ENCODE results near the gene ARHGEF19.

ARHGEF19 gene

DNA sequence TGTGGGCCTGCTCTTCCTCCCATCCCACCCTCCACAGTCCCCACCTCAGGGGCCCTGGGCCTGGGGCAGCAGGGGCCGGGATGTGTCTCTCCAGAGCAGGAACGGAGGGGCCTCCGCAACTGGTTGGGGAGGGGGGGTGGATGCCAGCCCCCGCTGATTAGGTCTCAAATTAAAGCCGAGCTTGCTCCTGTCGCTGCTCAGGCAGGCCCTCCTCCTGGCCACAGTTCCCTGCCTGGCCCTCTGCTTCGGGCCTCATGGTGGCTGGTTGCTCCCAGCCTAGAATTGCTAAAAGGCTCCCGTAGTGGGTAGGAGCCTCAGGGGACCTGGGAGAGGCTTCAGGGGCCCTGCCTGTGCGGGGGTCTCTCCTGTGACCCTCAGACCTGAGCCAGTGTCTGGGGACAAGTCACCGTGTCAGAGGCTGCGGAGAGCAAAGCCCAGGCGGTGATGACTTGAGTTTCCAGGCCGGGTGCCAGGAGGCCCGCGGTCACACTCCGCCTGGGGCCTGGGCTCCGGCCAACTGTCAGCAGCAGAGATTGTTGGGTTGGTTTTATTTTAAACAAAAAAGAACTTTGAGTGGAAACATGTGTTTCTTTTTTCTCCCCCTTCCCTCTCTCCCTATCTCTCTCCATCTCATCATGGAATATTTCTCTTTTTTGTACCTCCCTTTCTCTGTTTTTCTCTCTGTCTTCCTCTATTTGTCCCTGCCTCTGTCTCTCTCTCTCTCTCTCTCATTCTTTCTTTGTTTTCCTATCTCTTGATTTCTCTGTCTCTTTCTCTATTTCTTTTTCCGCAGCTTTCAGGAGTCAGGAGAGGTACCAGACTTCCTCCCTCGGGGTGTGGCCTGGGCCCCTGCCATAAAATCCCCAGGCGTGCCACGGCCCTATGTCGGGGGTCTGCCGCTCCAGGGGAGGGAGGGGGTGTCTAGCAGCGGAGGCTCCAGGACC, 36.6 kb downstream of the ARHGEF19 start:
- ATAC-seq (ENCODE audit: low read depth) (peak; percentile 15; the same call in 1 of the 3 replicates), DNase-seq (ENCODE audit: low spot score) (no peak)

DNA sequence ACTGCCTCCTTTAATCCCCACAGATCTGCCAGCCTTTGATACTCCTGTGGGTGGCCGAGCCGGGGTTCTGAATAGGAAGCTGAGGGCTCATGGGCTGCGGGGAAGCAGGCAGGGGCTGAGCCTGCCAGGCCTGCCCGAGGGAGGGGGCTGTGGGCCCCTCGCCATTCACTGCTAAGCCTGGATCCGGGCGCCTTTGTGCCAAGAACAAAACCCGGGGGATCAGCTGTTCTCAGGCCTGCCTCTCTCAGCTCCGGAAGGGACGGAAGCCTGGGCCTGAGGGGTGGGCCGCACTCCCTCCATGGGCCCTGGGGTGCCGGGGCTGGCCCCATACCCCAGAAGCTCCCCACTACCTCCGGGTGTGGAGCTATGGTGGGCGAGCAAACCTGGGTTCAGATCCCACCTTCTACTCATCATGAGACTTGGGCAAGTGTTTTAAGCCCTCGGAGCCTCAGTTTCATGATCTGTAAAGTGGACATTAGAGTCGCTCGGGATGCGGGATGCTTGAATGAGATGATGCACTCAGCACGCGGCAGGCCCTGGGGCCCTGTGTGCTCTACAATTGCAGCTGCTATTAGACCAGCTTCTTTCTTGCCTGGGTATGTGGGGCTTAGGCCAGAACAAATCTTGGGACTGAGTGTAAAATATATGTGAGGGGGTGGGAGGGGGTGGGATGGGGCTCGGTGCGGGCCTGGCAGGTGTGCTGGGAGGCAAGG, 37.4 kb downstream of the ARHGEF19 start:
- no peaks in the 10 kb centered on the region for H3K27me3 ChIP-seq (ENCODE audit: insufficient read depth, poor library complexity, severe bottlenecking)
- TF ChIP-seq, protein P1, sequence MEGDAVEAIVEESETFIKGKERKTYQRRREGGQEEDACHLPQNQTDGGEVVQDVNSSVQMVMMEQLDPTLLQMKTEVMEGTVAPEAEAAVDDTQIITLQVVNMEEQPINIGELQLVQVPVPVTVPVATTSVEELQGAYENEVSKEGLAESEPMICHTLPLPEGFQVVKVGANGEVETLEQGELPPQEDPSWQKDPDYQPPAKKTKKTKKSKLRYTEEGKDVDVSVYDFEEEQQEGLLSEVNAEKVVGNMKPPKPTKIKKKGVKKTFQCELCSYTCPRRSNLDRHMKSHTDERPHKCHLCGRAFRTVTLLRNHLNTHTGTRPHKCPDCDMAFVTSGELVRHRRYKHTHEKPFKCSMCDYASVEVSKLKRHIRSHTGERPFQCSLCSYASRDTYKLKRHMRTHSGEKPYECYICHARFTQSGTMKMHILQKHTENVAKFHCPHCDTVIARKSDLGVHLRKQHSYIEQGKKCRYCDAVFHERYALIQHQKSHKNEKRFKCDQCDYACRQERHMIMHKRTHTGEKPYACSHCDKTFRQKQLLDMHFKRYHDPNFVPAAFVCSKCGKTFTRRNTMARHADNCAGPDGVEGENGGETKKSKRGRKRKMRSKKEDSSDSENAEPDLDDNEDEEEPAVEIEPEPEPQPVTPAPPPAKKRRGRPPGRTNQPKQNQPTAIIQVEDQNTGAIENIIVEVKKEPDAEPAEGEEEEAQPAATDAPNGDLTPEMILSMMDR (IDR thresholded peaks at IDR 0.05; ENCODE audit: poor library complexity, severe bottlenecking), result no peak
- H3K4me3 ChIP-seq (ENCODE audit: severe bottlenecking), result no peak overlapping the region
- peak overlapping the region; percentile 98 for H3K27ac ChIP-seq (ENCODE audit: poor library complexity, severe bottlenecking)
- H3K9me3 ChIP-seq (ENCODE audit: severe bottlenecking), result no peaks in the 10 kb centered on the region
- no peaks in the 10 kb centered on the region for H3K36me3 ChIP-seq (ENCODE audit: low read depth)
- no peak for DNase-seq (ENCODE audit: low spot score)
- peaks cover 54% of the 10 kb centered on the region for H3K4me1 ChIP-seq (ENCODE audit: insufficient read depth, poor library complexity, severe bottlenecking)
- no peak for ATAC-seq (ENCODE audit: low read depth)

More for the DNA sequence above, 36.6 kb downstream of the ARHGEF19 start:
- TF ChIP-seq, protein P1 (IDR thresholded peaks at IDR 0.05; ENCODE audit: poor library complexity, severe bottlenecking), result no peak
- peaks cover 54% of the 10 kb centered on the region for H3K4me1 ChIP-seq (ENCODE audit: insufficient read depth, poor library complexity, severe bottlenecking)
- H3K9me3 ChIP-seq (ENCODE audit: severe bottlenecking), result no peaks in the 10 kb centered on the region
- no peaks in the 10 kb centered on the region for H3K27me3 ChIP-seq (ENCODE audit: insufficient read depth, poor library complexity, severe bottlenecking)
- H3K27ac ChIP-seq (ENCODE audit: poor library complexity, severe bottlenecking), result peak overlapping the region; percentile 98
- no peaks in the 10 kb centered on the region for H3K36me3 ChIP-seq (ENCODE audit: low read depth)
- no peak overlapping the region for H3K4me3 ChIP-seq (ENCODE audit: severe bottlenecking)

DNA sequence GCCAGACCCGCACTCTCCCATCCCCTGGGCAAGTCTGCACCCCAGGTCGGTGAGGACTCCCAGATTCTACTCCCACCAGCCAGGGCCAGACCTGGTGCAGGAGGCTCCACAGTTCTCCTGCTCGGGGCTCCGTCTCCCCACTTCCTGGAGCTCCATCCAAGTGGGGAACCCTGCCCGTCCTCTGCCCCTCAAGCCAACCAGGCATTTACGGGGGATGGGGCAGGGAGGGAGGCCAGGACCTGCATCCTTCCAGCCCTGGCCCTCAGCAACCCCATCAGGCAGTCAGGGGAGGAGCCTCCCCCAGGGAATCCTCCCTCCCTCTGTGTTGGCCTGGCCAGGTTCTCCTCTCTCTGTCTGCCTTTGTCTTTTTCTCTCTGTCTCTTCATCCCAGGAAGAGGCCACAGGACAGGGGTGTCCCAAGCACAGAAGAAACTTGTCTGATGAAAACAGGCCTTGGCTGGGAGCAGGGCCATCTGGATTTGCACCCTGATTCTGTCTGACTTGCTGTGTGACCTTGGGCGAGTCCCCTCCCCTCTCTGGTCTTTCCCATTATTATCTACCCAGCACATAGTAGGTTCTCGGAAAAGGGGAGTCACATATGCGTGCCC, 38.1 kb downstream of the ARHGEF19 start:
- Histone ChIP-seq H3K27ac (ENCODE audit: poor library complexity, severe bottlenecking) (peak overlapping the region; percentile 98), H3K27me3 (ENCODE audit: insufficient read depth, poor library complexity, severe bottlenecking) (no peaks in the 10 kb centered on the region), H3K4me3 (ENCODE audit: severe bottlenecking) (no peak overlapping the region), H3K9me3 (ENCODE audit: severe bottlenecking) (no peaks in the 10 kb centered on the region), H3K4me1 (ENCODE audit: insufficient read depth, poor library complexity, severe bottlenecking) (peaks cover 52% of the 10 kb centered on the region), H3K36me3 (ENCODE audit: low read depth) (no peaks in the 10 kb centered on the region)
- ATAC-seq (ENCODE audit: low read depth) (peak; percentile 5; the same call in 1 of the 3 replicates), DNase-seq (ENCODE audit: low spot score) (no peak)
- TF ChIP-seq, protein P1 (IDR thresholded peaks at IDR 0.05; ENCODE audit: poor library complexity, severe bottlenecking), result no peak

DNA sequence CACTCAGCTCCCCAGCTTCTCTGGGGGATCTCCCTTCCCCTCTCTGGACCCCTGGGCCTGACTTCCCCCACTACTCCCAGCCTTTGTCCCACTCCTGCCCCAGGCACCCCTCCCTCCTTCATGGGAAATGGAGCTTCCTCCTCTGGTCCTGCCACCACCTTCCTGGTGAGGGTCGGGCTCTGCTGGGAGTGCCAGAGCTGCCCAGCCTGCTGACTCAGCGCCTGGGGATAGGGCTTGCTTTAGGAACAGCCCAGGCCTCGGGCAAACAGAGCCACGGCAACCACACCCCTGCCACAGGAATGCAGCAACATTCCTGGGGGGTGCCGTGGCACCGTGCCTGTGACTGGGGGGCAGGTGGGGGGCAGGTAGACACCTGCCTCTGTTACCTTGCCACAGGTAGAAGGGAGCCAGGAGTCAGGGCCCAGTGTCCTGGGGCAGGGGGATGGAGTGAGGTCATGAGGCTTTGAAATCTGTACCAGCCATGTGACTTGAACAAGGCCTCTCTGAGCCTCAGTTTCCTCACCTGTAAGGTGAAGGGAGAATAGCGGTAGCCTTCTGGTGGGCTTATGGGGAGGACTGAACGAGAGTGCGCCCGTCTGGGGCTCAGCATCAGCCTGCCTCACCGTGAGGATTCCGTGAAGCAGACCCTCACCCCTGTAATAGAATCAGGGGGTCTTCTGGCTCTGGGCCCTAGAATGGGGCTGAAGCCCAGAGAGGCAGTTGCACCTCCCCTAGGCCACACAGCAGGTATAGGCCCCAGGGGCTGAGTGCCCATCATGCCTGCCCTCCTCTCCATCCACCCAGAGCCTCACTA, 38.8 kb downstream of the ARHGEF19 start:
- H3K36me3 ChIP-seq (ENCODE audit: low read depth), result no peaks in the 10 kb centered on the region
- H3K9me3 ChIP-seq (ENCODE audit: severe bottlenecking), result no peaks in the 10 kb centered on the region
- H3K4me1 ChIP-seq (ENCODE audit: insufficient read depth, poor library complexity, severe bottlenecking), result peaks cover 47% of the 10 kb centered on the region
- ATAC-seq (ENCODE audit: low read depth), result peak; percentile 83
- no peak overlapping the region for H3K4me3 ChIP-seq (ENCODE audit: severe bottlenecking)
- TF ChIP-seq, protein P1 (IDR thresholded peaks at IDR 0.05; ENCODE audit: poor library complexity, severe bottlenecking), result no peak
- peak; percentile 100 for DNase-seq (ENCODE audit: low spot score)
- H3K27ac ChIP-seq (ENCODE audit: poor library complexity, severe bottlenecking), result peak overlapping the region; percentile 98
- H3K27me3 ChIP-seq (ENCODE audit: insufficient read depth, poor library complexity, severe bottlenecking), result no peaks in the 10 kb centered on the region
